ENCODE measurements around the gene CAMTA1.

CAMTA1 gene

GRCh38 chr1:6858596-6858995 lies 73.3 kb downstream of the CAMTA1 start:
- H3K9me3 ChIP-seq (ENCODE audit: control insufficient read depth, low read depth, low read length): no peaks in the 10 kb centered on the region
- H3K36me3 ChIP-seq (ENCODE audit: control insufficient read depth, low read depth, low read length): no peaks in the 10 kb centered on the region
- no peaks in the 10 kb centered on the region for H3K27me3 ChIP-seq (ENCODE audit: control insufficient read depth, insufficient read depth, low read length)
- no peak overlapping the region for H3K4me3 ChIP-seq (ENCODE audit: low read length)
- H3K4me1 ChIP-seq (ENCODE audit: control insufficient read depth, low read depth, low read length): peaks cover 12% of the 10 kb centered on the region
- no peak overlapping the region for H3K9ac ChIP-seq (ENCODE audit: low read length)
- no peak overlapping the region for H3K27ac ChIP-seq (ENCODE audit: low read length)

GRCh38 chr1:6859415-6860343 lies 74.4 kb downstream of the CAMTA1 start:
- H3K9me3 ChIP-seq (ENCODE audit: control insufficient read depth, low read depth, low read length): no peaks in the 10 kb centered on the region
- no peaks in the 10 kb centered on the region for H3K27me3 ChIP-seq (ENCODE audit: control insufficient read depth, insufficient read depth, low read length)
- H3K36me3 ChIP-seq (ENCODE audit: control insufficient read depth, low read depth, low read length): peaks cover 4% of the 10 kb centered on the region
- peaks cover 12% of the 10 kb centered on the region for H3K4me1 ChIP-seq (ENCODE audit: control insufficient read depth, low read depth, low read length)
- no peak overlapping the region for H3K9ac ChIP-seq (ENCODE audit: low read length)
- no peak overlapping the region for H3K4me3 ChIP-seq (ENCODE audit: low read length)
- no peak overlapping the region for H3K27ac ChIP-seq (ENCODE audit: low read length)

DNA sequence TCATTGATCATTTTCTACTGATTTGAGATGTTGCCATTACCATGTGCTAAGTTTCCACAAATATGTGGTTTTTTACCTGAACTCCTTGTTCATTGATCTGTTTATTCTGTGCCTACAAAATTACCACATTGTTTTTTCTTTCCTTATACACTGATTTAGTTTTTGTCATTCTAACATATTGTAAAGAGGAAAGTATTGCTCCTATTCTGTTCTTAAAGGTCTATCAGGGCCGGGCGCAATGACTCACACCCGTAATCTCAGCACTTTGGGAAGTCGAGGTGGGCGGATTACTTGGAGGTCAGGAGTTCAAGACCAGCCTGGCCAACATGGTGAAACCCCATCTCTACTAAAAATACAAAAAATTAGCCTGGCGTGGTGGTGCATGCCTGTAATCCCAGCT lies 75.1 kb downstream of the CAMTA1 start:
- Histone ChIP-seq H3K9ac (ENCODE audit: low read length) (no peak overlapping the region), H3K27me3 (ENCODE audit: control insufficient read depth, insufficient read depth, low read length) (no peaks in the 10 kb centered on the region), H3K9me3 (ENCODE audit: control insufficient read depth, low read depth, low read length) (no peaks in the 10 kb centered on the region), H3K27ac (ENCODE audit: low read length) (no peak overlapping the region), H3K4me3 (ENCODE audit: low read length) (no peak overlapping the region), H3K36me3 (ENCODE audit: control insufficient read depth, low read depth, low read length) (peaks cover 4% of the 10 kb centered on the region), H3K4me1 (ENCODE audit: control insufficient read depth, low read depth, low read length) (peaks cover 12% of the 10 kb centered on the region)

DNA sequence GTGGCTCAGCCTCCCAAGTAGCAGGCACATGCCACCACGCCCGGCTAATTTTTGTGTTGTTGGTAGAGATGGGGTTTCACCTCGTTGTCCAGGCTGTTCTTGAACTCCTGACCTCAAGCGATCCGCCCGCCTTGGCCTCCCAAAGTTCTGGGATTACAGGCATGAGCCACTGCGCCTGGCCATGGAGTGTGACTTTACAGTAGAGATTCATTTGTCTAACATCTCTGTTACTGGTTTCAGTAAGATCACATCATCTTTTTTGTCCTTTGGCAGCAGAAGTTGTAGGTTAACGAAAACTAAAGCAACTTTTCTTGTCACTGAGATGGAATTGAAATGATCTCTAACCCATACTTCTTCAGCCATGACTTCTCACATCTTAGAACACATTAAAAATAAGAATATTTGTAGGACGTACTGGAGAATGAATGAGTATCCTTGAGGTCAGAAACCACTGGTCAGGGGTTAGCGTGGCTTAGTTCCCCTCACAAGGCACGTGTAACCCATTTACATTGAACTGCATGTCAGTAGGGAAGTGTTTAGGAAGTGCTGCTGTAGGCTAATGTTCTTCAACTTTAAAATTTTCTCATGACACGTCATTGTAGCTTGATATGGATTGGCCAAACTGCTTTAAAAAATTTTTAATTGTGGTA lies 75.9 kb downstream of the CAMTA1 start:
- no peak overlapping the region for H3K4me3 ChIP-seq (ENCODE audit: low read length)
- no peaks in the 10 kb centered on the region for H3K9me3 ChIP-seq (ENCODE audit: control insufficient read depth, low read depth, low read length)
- H3K9ac ChIP-seq (ENCODE audit: low read length): no peak overlapping the region
- peaks cover 4% of the 10 kb centered on the region for H3K36me3 ChIP-seq (ENCODE audit: control insufficient read depth, low read depth, low read length)
- peaks cover 15% of the 10 kb centered on the region for H3K4me1 ChIP-seq (ENCODE audit: control insufficient read depth, low read depth, low read length)
- H3K27ac ChIP-seq (ENCODE audit: low read length): no peak overlapping the region
- H3K27me3 ChIP-seq (ENCODE audit: control insufficient read depth, insufficient read depth, low read length): no peaks in the 10 kb centered on the region

DNA sequence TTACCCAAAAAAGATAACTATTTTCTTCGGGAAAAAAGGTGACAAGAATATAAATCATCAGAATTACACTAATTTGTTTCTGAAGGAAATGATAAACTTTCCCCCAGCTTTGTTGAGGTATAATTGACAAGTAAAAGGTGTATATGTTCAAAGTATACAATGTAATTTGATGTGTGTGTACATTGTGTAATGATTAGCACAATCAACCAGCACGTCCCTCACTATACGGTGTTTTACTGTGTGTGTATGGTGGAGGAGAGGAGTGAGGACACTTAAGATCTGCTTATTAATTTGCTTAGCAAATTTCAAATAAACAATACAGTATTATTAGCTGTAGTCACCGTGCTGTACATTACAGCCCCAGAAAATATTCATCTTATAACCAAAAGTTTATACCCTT lies 77.7 kb downstream of the CAMTA1 start:
- H3K9me3 ChIP-seq (ENCODE audit: control insufficient read depth, low read depth, low read length): no peaks in the 10 kb centered on the region
- H3K27me3 ChIP-seq (ENCODE audit: control insufficient read depth, insufficient read depth, low read length): no peaks in the 10 kb centered on the region
- H3K27ac ChIP-seq (ENCODE audit: low read length): no peak overlapping the region
- no peak overlapping the region for H3K9ac ChIP-seq (ENCODE audit: low read length)
- H3K4me1 ChIP-seq (ENCODE audit: control insufficient read depth, low read depth, low read length): peaks cover 30% of the 10 kb centered on the region
- H3K4me3 ChIP-seq (ENCODE audit: low read length): no peak overlapping the region
- peaks cover 4% of the 10 kb centered on the region for H3K36me3 ChIP-seq (ENCODE audit: control insufficient read depth, low read depth, low read length)

DNA sequence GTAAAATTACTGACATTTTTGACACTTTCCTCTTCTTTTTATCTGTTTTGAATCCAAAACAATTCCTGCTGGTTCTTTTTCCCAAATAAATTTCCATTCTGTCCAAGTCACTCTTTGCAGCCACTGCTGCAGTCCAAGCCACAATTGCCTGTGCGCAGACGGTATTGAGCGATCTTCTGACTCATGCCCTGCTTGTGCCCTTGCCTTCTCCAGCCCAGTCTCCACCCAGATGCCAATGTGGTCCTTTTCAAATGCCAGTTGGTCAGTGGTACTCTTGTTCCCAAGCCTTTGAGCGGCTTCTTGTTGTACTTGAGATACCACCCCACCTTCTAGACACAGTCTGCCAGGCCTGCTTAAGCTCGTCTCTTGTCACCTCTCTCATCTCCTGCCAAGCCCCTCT lies 78.9 kb downstream of the CAMTA1 start:
- Histone ChIP-seq H3K27me3 (ENCODE audit: control insufficient read depth, insufficient read depth, low read length) (no peaks in the 10 kb centered on the region), H3K27ac (ENCODE audit: low read length) (no peak overlapping the region), H3K9ac (ENCODE audit: low read length) (no peak overlapping the region), H3K4me1 (ENCODE audit: control insufficient read depth, low read depth, low read length) (peaks cover 41% of the 10 kb centered on the region), H3K9me3 (ENCODE audit: control insufficient read depth, low read depth, low read length) (no peaks in the 10 kb centered on the region), H3K4me3 (ENCODE audit: low read length) (no peak overlapping the region), H3K36me3 (ENCODE audit: control insufficient read depth, low read depth, low read length) (peaks cover 4% of the 10 kb centered on the region)

DNA sequence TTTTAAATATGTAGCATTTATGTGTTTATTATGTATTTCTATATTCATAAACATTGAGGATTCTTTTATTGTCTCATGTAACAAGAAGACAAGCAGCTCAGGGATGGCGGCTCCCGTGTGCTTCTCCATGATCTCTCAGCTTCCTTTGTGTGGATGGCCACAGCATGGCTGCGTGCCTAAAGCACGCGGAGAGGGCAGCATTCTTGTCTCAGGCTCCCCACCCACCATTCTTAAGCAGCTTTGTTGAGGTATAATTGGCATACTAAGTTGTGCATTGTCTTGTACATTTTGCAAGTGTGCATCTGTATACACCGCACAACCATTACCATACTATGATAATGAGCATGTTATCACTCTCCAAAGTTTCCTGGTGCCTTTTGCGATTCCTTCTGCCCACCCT lies 81.6 kb downstream of the CAMTA1 start:
- Histone ChIP-seq H3K36me3 (ENCODE audit: control insufficient read depth, low read depth, low read length) (peaks cover 4% of the 10 kb centered on the region), H3K4me3 (ENCODE audit: low read length) (no peak overlapping the region), H3K9me3 (ENCODE audit: control insufficient read depth, low read depth, low read length) (no peaks in the 10 kb centered on the region), H3K4me1 (ENCODE audit: control insufficient read depth, low read depth, low read length) (peaks cover 33% of the 10 kb centered on the region), H3K27me3 (ENCODE audit: control insufficient read depth, insufficient read depth, low read length) (no peaks in the 10 kb centered on the region), H3K27ac (ENCODE audit: low read length) (peak overlapping the region; percentile 9), H3K9ac (ENCODE audit: low read length) (peak overlapping the region; percentile 31)

DNA sequence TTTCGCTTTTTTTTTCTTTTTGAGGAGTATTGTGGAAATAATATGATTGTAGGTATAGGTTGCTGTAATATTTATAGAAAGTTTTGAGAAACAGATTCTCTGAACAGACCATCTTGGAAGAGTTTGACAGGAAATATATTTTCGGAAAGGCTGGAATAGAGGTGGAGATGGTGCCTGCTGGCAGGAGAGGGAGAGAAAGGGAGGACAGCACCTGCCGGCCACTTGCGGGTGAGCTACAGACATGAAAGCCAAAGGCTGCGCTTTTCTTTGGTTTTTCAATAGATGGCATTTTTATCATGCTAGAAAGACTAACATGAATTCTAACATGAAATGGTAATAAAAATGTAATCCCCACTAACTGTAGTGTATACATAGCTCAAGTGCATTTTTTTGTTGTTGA lies 82.1 kb downstream of the CAMTA1 start:
- no peak overlapping the region for H3K4me3 ChIP-seq (ENCODE audit: low read length)
- H3K4me1 ChIP-seq (ENCODE audit: control insufficient read depth, low read depth, low read length): peaks cover 33% of the 10 kb centered on the region
- peaks cover 4% of the 10 kb centered on the region for H3K36me3 ChIP-seq (ENCODE audit: control insufficient read depth, low read depth, low read length)
- no peak overlapping the region for H3K27ac ChIP-seq (ENCODE audit: low read length)
- H3K9me3 ChIP-seq (ENCODE audit: control insufficient read depth, low read depth, low read length): no peaks in the 10 kb centered on the region
- H3K9ac ChIP-seq (ENCODE audit: low read length): no peak overlapping the region
- H3K27me3 ChIP-seq (ENCODE audit: control insufficient read depth, insufficient read depth, low read length): no peaks in the 10 kb centered on the region

DNA sequence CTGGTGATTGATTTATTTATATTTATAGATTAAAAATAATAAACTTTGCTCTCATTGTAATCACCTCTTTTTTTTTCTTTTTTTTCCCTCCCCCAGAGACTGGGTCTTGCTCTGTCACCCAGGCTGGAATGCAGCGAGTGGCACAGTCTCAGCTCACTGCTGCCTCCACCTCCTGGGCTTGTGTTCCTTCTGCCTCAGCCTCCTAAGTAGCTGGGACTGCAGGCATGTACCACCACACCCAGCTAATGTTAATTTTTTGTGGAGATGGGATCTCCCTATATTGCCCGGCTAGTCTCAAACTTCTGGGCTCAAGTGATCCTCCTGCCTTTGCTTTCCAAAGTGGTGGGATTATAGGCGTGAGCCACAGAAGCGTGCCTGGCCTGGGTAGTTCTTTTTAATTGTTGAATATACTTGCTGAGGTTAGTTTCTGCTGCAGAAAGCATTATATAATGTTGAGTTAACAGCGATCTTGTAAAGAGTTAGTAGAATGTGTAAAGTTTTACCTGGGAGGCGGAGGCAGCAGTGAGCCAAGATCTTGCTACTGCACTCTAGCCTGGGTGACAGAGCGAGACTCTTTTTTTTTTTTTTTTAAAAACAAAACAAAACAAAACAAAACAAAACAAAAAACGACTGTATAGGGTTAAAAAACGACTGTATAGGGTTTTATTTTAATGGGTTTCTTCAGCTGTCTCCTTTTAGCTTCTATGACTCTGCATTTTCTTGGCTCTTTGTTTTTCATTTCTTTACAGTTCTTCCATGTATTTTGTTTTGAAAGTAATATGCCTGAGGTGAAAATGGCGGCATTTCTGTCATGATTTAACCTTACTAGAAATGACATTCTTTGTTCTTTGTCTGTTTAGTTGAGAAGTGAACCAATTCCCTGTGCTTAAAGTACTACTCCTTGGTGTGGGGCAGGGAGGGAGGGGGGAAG lies 82.7 kb downstream of the CAMTA1 start:
- no peak overlapping the region for H3K27ac ChIP-seq (ENCODE audit: low read length)
- peaks cover 33% of the 10 kb centered on the region for H3K4me1 ChIP-seq (ENCODE audit: control insufficient read depth, low read depth, low read length)
- no peaks in the 10 kb centered on the region for H3K27me3 ChIP-seq (ENCODE audit: control insufficient read depth, insufficient read depth, low read length)
- H3K9me3 ChIP-seq (ENCODE audit: control insufficient read depth, low read depth, low read length): no peaks in the 10 kb centered on the region
- H3K36me3 ChIP-seq (ENCODE audit: control insufficient read depth, low read depth, low read length): peaks cover 4% of the 10 kb centered on the region
- no peak overlapping the region for H3K9ac ChIP-seq (ENCODE audit: low read length)
- no peak overlapping the region for H3K4me3 ChIP-seq (ENCODE audit: low read length)

DNA sequence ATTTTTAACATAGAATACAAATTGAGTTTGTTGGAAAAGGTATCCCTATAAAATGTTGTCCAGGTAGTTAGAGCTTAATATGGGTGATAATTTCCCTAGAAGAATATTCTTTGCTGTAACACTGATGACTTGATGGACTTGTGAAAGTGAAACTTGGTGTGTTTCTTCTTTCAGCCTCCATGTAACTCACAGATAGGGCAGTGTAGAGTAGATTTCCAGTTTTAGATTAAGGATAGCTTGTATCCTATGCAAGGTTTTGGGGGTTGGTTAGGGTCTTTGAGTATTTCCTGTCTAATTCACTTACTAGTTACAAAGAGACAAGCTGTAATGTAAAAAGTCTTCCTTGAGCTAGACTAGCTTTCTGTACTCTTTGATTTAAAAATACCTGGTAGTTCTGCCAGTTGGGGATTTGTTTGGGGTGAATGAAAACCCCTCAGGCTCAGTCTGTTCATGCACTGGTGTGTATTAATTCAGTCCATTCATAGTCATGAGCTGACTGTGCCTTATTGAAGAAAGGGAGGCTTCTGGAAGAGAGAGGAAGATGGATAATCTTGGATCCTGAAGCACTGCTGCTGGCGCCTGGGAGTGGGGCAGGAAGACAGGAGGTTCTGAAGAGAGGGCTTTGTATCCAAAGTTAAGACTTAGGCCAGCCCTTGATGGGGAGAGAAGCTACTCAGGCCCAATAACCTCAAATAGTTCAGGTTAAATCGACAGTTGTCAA lies 83.6 kb downstream of the CAMTA1 start:
- no peak overlapping the region for H3K4me3 ChIP-seq (ENCODE audit: low read length)
- no peaks in the 10 kb centered on the region for H3K27me3 ChIP-seq (ENCODE audit: control insufficient read depth, insufficient read depth, low read length)
- no peaks in the 10 kb centered on the region for H3K9me3 ChIP-seq (ENCODE audit: control insufficient read depth, low read depth, low read length)
- H3K9ac ChIP-seq (ENCODE audit: low read length): no peak overlapping the region
- peak overlapping the region; percentile 9 for H3K27ac ChIP-seq (ENCODE audit: low read length)
- H3K4me1 ChIP-seq (ENCODE audit: control insufficient read depth, low read depth, low read length): peaks cover 33% of the 10 kb centered on the region
- H3K36me3 ChIP-seq (ENCODE audit: control insufficient read depth, low read depth, low read length): peaks cover 2% of the 10 kb centered on the region

- H3K27me3 ChIP-seq (ENCODE audit: control insufficient read depth, insufficient read depth, low read length): no peaks in the 10 kb centered on the region
- H3K27ac ChIP-seq (ENCODE audit: low read length): no peak overlapping the region
- H3K36me3 ChIP-seq (ENCODE audit: control insufficient read depth, low read depth, low read length): no peaks in the 10 kb centered on the region
- H3K9ac ChIP-seq (ENCODE audit: low read length): no peak overlapping the region
- no peak overlapping the region for H3K4me3 ChIP-seq (ENCODE audit: low read length)
- H3K4me1 ChIP-seq (ENCODE audit: control insufficient read depth, low read depth, low read length): peaks cover 33% of the 10 kb centered on the region
- H3K9me3 ChIP-seq (ENCODE audit: control insufficient read depth, low read depth, low read length): no peaks in the 10 kb centered on the region
Observed at GRCh38 chr1:6869545-6869944, 84.3 kb downstream of the CAMTA1 start.
